GM23338 (cell line): ENCODE results near the gene SLC25A34. TPM values are rescaled to one million over a fixed set of nuclear protein-coding genes. Genes with fewer than 3 reads are reported as not detected.

Experiments used
- ATAC-seq: fragments of 200-7000 bp; cut with Tn5 transposase; 3 replicates; pipeline ENCODE4 v1.9.1; 2020
- DNase-seq: peaks from one replicate; pipeline ENCODE4 v3.0.0-alpha.2; 2015; ENCODE audit warnings: low spot score
- H2AFZ ChIP-seq: fragments of 200-600 bp; sonication (generic); 2 replicates; pipeline ENCODE4 v1.8.0; 2016; ENCODE audit warnings: antibody characterized with exemption, mild to moderate bottlenecking, moderate library complexity
- H3F3A ChIP-seq: fragments of 200-600 bp; sonication (generic); replicated peaks from 2 replicates; pipeline ENCODE4 v1.8.0; 2017; ENCODE audit warnings: antibody characterized with exemption, mixed run types, low read depth
- H3K27ac ChIP-seq: fragments of 200-600 bp; sonication (generic); 2 replicates; pipeline ENCODE4 v1.6.1; 2016; ENCODE audit warnings: low read depth
- H3K27me3 ChIP-seq: fragments of 200-600 bp; sonication (generic); 2 replicates; pipeline ENCODE4 v1.8.0; 2016; ENCODE audit warnings: mild to moderate bottlenecking, mixed run types, moderate library complexity; ENCODE audit not compliant: insufficient read depth
- H3K36me3 ChIP-seq: fragments of 200-600 bp; sonication (generic); 2 replicates; pipeline ENCODE4 v1.8.0; 2016; ENCODE audit warnings: mild to moderate bottlenecking; ENCODE audit not compliant: insufficient read depth
- H3K4me1 ChIP-seq: fragments of 200-600 bp; sonication (generic); 2 replicates; pipeline ENCODE4 v1.8.0; 2016; ENCODE audit warnings: mild to moderate bottlenecking, moderate library complexity; ENCODE audit not compliant: insufficient read depth
- H3K4me2 ChIP-seq: fragments of 200-600 bp; sonication (generic); 2 replicates; pipeline ENCODE4 v1.7.1; 2017; ENCODE audit warnings: mixed run types
- H3K4me3 ChIP-seq: fragments of 200-600 bp; sonication (generic); 2 replicates; pipeline ENCODE4 v1.6.1; 2016; ENCODE audit warnings: mixed run types
- H3K79me2 ChIP-seq: fragments of 200-600 bp; sonication (generic); replicated peaks from 2 replicates; pipeline ENCODE4 v1.8.0; 2017; ENCODE audit warnings: mild to moderate bottlenecking; ENCODE audit not compliant: insufficient read depth
- H3K9me2 ChIP-seq: fragments of 200-600 bp; sonication (generic); 2 replicates; pipeline ENCODE4 v1.8.0; 2017; ENCODE audit not compliant: insufficient read depth
- H4K20me1 ChIP-seq: fragments of 200-600 bp; sonication (generic); replicated peaks from 2 replicates; pipeline ENCODE4 v1.8.0; 2017; ENCODE audit warnings: mild to moderate bottlenecking; ENCODE audit not compliant: insufficient read depth
- H3K27ac Mint-ChIP-seq: 2 replicates; pipeline ENCODE4 v1.8.0; 2020; ENCODE audit warnings: inconsistent platforms, mild to moderate bottlenecking, moderate library complexity, mixed read lengths
- H3K27me3 Mint-ChIP-seq: 3 replicates; pipeline ENCODE4 v1.8.0; 2022; ENCODE audit warnings: low read depth, mild to moderate bottlenecking, moderate library complexity, mixed read lengths, inconsistent platforms; ENCODE audit not compliant: insufficient read depth, poor library complexity
- H3K36me3 Mint-ChIP-seq: 3 replicates; pipeline ENCODE4 v1.8.0; 2021; ENCODE audit warnings: low read depth, mild to moderate bottlenecking, inconsistent platforms, moderate library complexity, mixed read lengths
- H3K4me1 Mint-ChIP-seq: 3 replicates; pipeline ENCODE4 v1.8.0; 2020; ENCODE audit warnings: mild to moderate bottlenecking, inconsistent platforms, mixed read lengths
- H3K4me3 Mint-ChIP-seq: 3 replicates; pipeline ENCODE4 v1.8.0; 2021; ENCODE audit warnings: moderate library complexity, mild to moderate bottlenecking, inconsistent platforms, mixed read lengths
- H3K9me3 Mint-ChIP-seq: 3 replicates; pipeline ENCODE4 v1.8.0; 2020; ENCODE audit warnings: moderate library complexity, mild to moderate bottlenecking, inconsistent platforms, mixed read lengths
- JUNB ChIP-seq: IDR thresholded peaks from one replicate; pipeline ENCODE4 v1.6.1; 2016; ENCODE audit warnings: antibody characterized with exemption; ENCODE audit not compliant: unreplicated experiment
- ZNF331 ChIP-seq: fragments of 250-450 bp; sonication (Bioruptor Pico); IDR thresholded peaks from 2 replicates; pipeline ENCODE4 v1.5.0; 2020; ENCODE audit warnings: low read depth, mild to moderate bottlenecking, moderate library complexity
- polyA plus RNA-seq: library from polyadenylated mRNA; unstranded; fragments of >200 nt; fragmentation: Nextera tagmentation; extraction: Ambion mirVana; gene quantifications from 2 replicates; pipeline ENCODE4 v1.2.1, GENCODE V29; 2016
- total RNA-seq: library from RNA; depleted of rRNA; stranded (reverse); fragments of >200 nt; shearing (Covaris generic); gene quantifications from 2 replicates; pipeline ENCODE4 v1.2.3, GENCODE V29; 2014
- TF ChIP-seq, protein P1 (sequence below): fragments of 250-450 bp; sonication (Bioruptor Pico); IDR thresholded peaks from 2 replicates; pipeline ENCODE4 v1.5.0; 2020; ENCODE audit warnings: mild to moderate bottlenecking, moderate library complexity
- TF ChIP-seq, protein P2 (sequence below), 2 experiments: fragments of 200-600 bp in 1 of 2; sonication (generic) in 1 of 2; conservative IDR thresholded peaks; 2 replicates each; pipeline versions ENCODE4 v1.5.1 to v1.6.1; 2016 to 2017; ENCODE audit warnings: antibody characterized with exemption in 2 of 2, low read depth in 2 of 2, mild to moderate bottlenecking in 2 of 2, moderate library complexity in 1 of 2
- TF ChIP-seq, protein P3 (sequence below): IDR thresholded peaks from one replicate; pipeline ENCODE4 v1.6.1; 2018; ENCODE audit warnings: antibody characterized with exemption; ENCODE audit not compliant: unreplicated experiment

SLC25A34 gene
- total and polyA plus RNA-seq, 2 experiments from 2014 or later = 0.11 to 3.5 TPM

DNA sequence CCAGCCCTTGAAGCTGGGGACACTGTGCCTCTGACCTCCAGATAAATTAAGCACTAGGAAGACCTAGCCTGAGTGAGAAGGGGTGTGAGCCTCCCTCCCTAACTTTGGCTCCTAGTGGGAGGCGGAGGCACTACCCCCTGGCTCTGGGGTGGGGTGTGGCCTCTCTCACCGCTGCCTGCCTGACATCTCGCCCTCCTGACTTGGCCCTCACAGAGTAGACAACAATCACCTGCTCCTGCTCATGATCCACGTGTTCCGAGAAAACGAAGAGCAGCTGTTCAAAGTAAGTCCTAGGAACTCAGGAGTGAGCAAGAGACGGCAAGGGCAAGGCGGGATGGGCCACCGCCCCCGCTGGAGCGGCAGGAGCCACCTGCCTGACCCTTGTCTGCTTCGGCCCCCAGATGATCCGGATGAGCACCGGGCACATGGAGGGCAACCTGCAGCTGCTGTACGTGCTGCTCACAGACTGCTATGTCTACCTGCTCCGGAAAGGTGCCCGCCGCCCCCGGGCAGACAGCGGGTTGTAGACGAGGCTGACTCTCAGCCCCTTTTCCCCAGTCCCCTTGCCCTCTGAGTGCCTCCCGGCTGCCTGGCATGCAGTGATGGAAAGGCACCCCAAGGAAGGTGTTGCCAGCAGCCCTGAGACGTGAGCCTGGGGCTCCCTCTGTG, 8.1 kb upstream of the SLC25A34 start (continued):
- TF ChIP-seq, protein P1, sequence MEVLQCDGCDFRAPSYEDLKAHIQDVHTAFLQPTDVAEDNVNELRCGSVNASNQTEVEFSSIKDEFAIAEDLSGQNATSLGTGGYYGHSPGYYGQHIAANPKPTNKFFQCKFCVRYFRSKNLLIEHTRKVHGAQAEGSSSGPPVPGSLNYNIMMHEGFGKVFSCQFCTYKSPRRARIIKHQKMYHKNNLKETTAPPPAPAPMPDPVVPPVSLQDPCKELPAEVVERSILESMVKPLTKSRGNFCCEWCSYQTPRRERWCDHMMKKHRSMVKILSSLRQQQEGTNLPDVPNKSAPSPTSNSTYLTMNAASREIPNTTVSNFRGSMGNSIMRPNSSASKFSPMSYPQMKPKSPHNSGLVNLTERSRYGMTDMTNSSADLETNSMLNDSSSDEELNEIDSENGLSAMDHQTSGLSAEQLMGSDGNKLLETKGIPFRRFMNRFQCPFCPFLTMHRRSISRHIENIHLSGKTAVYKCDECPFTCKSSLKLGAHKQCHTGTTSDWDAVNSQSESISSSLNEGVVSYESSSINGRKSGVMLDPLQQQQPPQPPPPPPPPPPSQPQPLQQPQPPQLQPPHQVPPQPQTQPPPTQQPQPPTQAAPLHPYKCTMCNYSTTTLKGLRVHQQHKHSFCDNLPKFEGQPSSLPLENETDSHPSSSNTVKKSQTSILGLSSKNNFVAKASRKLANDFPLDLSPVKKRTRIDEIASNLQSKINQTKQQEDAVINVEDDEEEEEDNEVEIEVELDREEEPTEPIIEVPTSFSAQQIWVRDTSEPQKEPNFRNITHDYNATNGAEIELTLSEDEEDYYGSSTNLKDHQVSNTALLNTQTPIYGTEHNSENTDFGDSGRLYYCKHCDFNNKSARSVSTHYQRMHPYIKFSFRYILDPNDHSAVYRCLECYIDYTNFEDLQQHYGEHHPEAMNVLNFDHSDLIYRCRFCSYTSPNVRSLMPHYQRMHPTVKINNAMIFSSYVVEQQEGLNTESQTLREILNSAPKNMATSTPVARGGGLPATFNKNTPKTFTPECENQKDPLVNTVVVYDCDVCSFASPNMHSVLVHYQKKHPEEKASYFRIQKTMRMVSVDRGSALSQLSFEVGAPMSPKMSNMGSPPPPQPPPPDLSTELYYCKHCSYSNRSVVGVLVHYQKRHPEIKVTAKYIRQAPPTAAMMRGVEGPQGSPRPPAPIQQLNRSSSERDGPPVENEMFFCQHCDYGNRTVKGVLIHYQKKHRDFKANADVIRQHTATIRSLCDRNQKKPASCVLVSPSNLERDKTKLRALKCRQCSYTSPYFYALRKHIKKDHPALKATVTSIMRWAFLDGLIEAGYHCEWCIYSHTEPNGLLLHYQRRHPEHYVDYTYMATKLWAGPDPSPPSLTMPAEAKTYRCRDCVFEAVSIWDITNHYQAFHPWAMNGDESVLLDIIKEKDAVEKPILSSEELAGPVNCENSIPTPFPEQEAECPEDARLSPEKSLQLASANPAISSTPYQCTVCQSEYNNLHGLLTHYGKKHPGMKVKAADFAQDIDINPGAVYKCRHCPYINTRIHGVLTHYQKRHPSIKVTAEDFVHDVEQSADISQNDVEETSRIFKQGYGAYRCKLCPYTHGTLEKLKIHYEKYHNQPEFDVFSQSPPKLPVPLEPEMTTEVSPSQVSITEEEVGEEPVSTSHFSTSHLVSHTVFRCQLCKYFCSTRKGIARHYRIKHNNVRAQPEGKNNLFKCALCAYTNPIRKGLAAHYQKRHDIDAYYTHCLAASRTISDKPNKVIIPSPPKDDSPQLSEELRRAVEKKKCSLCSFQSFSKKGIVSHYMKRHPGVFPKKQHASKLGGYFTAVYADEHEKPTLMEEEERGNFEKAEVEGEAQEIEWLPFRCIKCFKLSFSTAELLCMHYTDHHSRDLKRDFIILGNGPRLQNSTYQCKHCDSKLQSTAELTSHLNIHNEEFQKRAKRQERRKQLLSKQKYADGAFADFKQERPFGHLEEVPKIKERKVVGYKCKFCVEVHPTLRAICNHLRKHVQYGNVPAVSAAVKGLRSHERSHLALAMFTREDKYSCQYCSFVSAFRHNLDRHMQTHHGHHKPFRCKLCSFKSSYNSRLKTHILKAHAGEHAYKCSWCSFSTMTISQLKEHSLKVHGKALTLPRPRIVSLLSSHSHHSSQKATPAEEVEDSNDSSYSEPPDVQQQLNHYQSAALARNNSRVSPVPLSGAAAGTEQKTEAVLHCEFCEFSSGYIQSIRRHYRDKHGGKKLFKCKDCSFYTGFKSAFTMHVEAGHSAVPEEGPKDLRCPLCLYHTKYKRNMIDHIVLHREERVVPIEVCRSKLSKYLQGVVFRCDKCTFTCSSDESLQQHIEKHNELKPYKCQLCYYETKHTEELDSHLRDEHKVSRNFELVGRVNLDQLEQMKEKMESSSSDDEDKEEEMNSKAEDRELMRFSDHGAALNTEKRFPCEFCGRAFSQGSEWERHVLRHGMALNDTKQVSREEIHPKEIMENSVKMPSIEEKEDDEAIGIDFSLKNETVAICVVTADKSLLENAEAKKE = no peak
- no peak for TF ChIP-seq ZNF331 (CRISPR knock-in tag)

DNA sequence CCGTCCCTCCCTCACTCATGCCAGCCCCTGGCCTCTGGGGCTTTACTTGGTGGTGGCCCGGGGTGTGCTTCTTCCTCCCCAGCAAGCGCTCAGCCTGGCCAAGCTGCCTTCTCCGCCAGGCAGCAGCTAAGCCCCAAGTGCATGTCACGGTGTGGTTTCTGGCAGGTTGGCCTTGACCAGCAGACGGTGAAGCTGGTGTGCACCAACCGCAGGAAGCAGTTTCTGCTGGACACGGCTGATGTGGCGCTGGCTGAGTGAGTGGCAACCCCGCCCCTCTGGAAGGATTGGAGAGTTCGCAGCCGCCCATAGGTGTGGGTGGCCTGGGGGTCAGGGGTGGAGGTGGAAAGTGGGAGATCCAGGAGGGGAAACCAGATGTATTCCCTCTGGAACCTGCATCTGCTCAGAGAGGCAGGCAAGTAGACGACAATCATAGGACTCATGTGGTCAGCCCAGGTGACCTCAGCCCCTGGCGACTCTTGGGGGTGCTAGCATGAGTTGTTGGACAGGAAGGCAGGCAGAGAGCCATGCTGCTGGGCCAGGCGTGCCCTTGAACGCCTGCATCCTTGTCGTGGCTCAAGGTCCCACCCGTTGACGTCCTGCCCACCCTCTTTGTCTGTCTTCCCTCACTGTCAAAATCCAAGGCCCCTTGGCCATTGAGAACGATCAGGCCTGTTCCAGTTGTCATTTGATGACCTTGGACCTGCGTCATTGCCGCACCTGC, 7.0 kb upstream of the SLC25A34 start:
- no peaks in the 10 kb centered on the region for H3K36me3 ChIP-seq
- no peaks in the 10 kb centered on the region for H3K4me1 ChIP-seq
- no peak for DNase-seq
- no peaks in the 10 kb centered on the region for H4K20me1 ChIP-seq
- H2AFZ ChIP-seq = no peak overlapping the region
- TF ChIP-seq, protein P2, sequence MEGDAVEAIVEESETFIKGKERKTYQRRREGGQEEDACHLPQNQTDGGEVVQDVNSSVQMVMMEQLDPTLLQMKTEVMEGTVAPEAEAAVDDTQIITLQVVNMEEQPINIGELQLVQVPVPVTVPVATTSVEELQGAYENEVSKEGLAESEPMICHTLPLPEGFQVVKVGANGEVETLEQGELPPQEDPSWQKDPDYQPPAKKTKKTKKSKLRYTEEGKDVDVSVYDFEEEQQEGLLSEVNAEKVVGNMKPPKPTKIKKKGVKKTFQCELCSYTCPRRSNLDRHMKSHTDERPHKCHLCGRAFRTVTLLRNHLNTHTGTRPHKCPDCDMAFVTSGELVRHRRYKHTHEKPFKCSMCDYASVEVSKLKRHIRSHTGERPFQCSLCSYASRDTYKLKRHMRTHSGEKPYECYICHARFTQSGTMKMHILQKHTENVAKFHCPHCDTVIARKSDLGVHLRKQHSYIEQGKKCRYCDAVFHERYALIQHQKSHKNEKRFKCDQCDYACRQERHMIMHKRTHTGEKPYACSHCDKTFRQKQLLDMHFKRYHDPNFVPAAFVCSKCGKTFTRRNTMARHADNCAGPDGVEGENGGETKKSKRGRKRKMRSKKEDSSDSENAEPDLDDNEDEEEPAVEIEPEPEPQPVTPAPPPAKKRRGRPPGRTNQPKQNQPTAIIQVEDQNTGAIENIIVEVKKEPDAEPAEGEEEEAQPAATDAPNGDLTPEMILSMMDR (conservative IDR thresholded peaks at IDR 0.05; ENCODE audit: low read depth in 2 of 2) = no peak
- TF ChIP-seq, protein P3, sequence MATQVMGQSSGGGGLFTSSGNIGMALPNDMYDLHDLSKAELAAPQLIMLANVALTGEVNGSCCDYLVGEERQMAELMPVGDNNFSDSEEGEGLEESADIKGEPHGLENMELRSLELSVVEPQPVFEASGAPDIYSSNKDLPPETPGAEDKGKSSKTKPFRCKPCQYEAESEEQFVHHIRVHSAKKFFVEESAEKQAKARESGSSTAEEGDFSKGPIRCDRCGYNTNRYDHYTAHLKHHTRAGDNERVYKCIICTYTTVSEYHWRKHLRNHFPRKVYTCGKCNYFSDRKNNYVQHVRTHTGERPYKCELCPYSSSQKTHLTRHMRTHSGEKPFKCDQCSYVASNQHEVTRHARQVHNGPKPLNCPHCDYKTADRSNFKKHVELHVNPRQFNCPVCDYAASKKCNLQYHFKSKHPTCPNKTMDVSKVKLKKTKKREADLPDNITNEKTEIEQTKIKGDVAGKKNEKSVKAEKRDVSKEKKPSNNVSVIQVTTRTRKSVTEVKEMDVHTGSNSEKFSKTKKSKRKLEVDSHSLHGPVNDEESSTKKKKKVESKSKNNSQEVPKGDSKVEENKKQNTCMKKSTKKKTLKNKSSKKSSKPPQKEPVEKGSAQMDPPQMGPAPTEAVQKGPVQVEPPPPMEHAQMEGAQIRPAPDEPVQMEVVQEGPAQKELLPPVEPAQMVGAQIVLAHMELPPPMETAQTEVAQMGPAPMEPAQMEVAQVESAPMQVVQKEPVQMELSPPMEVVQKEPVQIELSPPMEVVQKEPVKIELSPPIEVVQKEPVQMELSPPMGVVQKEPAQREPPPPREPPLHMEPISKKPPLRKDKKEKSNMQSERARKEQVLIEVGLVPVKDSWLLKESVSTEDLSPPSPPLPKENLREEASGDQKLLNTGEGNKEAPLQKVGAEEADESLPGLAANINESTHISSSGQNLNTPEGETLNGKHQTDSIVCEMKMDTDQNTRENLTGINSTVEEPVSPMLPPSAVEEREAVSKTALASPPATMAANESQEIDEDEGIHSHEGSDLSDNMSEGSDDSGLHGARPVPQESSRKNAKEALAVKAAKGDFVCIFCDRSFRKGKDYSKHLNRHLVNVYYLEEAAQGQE = no peak
- no peak for TF ChIP-seq ZNF331 (CRISPR knock-in tag)
- TF ChIP-seq JUNB = no peak
- ATAC-seq = no peak
- Mint-ChIP-seq H3K27ac (no peak overlapping the region), H3K27me3 (peaks cover 12% of the 10 kb centered on the region), H3K4me3 (no peak overlapping the region), H3K36me3 (peaks cover 37% of the 10 kb centered on the region), H3K4me1 (no peaks in the 10 kb centered on the region), H3K9me3 (no peaks in the 10 kb centered on the region)
- no peaks in the 10 kb centered on the region for H3K27me3 ChIP-seq
- H3K79me2 ChIP-seq = no peaks in the 10 kb centered on the region
- no peak overlapping the region for H3K4me2 ChIP-seq
- no peak overlapping the region for H3K4me3 ChIP-seq
- H3K9me2 ChIP-seq = no peaks in the 10 kb centered on the region
- H3F3A ChIP-seq = no peaks in the 10 kb centered on the region
- H3K27ac ChIP-seq = no peak overlapping the region
